HG03139 (cell line): ENCODE results near the gene OPA3.
"Not testable (repeated sequence)": the region's sequence is repeated elsewhere in the genome, so short reads cannot be mapped to it uniquely, and the experiment has no call there.

ENCODE experiments used
- ATAC-seq: cut with Tn5 transposase; IDR thresholded peaks from one replicate; pipeline ENCODE4 v1.9.1; 2021; ENCODE audit not compliant: unreplicated experiment

The OPA3 gene

DNA sequence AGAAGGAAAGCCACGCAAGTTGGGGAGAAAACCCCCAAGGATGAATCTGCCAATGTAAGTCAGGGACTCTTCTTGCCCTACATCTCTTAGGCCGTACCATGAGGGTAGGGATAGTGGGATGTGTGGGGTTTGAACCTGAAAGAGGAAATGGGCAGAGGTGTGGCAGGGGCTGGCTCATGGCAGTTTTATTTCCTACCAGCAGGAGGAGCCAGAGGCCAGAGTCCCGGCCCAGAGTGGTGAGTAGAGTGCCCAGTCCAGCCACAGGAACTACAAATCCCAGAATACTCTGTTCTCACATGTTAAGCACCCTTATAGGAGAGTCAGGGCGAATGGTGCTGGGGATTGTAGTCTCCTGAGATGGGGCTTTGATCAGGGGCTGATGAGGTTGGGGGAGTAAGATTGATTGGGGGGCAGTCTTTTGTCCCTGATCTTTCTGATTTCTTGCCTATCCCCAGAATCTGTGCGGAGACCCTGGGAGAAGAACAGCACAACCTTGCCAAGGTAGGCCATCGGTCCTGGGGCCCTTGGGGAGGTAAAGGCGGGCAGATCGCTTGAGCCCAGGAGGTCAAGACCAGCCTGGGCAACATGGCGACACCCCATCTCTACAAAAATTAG, 60.9 kb downstream of the OPA3 start:
- peak; percentile 81 for ATAC-seq

DNA sequence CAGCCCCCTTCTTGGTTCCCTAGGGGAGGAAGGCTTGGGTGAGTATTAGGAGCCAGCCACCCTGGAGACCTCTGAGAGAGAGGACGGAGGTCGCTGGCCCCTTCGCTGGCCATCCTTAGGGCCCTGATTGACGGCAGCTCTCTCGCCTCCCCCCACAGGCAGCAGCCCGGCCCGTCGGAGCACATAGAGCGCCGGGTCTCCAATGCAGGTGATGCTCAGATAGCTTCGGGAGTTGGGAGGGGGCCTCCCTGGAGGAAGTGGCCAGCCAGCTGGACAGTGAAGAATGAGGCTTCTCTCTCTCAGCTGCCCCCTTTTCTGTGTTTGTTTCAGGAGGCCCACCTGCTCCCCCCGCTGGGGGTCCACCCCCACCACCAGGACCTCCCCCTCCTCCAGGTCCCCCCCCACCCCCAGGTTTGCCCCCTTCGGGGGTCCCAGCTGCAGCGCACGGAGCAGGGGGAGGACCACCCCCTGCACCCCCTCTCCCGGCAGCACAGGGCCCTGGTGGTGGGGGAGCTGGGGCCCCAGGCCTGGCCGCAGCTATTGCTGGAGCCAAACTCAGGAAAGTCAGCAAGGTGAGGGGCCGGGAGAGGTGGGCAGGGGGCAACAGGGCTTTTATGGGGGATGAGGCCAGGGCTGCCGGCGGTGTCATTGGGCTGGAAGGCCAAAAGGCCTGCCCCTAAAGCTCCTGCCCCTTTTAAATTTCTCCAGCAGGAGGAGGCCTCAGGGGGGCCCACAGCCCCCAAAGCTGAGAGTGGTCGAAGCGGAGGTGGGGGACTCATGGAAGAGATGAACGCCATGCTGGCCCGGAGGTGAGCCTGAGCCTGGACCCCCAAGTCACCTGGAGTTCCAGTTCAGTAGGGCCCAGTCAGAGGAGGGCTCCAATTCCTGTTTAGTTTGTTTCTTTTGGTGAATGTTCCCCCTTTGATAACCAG, 62.3 kb downstream of the OPA3 start:
- no peak for ATAC-seq

- ATAC-seq, result no peak
Measured at GRCh38 chr19:45518469-45518826, 66.2 kb downstream of the OPA3 start.

DNA sequence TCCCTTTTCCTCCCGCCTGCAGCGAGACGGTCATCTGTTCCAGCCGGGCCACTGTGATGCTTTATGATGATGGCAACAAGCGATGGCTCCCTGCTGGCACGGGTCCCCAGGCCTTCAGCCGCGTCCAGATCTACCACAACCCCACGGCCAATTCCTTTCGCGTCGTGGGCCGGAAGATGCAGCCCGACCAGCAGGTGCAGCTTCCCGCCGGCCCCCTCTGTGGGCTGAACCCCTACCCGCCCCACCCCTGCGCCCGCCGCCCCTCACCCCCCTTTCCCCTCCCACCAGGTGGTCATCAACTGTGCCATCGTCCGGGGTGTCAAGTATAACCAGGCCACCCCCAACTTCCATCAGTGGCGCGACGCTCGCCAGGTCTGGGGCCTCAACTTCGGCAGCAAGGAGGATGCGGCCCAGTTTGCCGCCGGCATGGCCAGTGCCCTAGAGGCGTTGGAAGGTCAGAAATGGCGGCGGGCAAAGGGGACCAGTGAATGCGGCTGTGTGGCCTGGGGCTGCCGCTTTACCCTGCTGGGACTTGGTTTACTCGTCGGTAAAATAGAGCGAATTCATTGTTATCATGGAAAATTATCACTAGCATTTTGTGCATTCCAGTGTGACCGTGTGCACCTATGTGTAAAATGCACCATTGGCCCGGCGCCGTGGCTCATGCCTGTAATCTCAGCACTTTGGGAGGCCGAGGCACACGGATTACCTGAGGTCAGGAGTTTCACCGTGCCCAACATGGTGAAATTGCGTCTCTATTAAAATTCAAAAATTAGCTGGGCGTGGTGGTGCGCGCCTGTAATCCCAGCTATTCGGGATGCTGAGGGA, 66.7 kb downstream of the OPA3 start:
- no peak for ATAC-seq

GRCh38 chr19:45517238-45517637, 67.4 kb downstream of the OPA3 start:
- ATAC-seq, result no peak

- ATAC-seq, result no peak
Measured at GRCh38 chr19:45515807-45516401, 68.7 kb downstream of the OPA3 start.

DNA sequence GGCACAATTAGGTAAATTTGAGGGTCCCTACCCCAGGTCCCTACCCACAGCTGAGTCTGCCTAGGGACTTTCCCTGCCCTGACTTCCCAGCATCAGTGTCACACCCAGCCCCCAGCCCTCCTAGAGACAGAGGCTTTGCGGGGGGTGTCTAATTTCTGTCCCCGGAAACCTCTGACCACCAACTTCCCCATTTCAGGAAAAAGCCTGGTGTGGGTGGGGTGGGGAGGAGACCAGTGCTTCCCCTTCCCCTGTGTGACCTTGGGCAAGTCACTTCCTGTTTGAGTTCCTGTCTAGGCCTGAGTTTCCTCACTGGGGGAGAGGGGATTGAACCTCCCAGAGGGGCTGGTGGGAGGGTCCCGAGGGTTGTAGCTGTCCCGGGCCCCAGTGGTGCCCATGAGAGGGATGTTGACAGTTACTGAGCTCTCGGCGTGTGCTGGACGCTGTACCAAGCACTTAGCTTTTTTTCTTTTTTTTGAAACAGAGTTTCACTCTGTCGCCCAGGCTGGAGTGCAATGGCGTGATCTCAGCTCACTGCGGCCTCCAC, 69.4 kb downstream of the OPA3 start:
- ATAC-seq, result no peak

- ATAC-seq, result no peak
Measured at GRCh38 chr19:45514376-45515051, 70.1 kb downstream of the OPA3 start.

DNA sequence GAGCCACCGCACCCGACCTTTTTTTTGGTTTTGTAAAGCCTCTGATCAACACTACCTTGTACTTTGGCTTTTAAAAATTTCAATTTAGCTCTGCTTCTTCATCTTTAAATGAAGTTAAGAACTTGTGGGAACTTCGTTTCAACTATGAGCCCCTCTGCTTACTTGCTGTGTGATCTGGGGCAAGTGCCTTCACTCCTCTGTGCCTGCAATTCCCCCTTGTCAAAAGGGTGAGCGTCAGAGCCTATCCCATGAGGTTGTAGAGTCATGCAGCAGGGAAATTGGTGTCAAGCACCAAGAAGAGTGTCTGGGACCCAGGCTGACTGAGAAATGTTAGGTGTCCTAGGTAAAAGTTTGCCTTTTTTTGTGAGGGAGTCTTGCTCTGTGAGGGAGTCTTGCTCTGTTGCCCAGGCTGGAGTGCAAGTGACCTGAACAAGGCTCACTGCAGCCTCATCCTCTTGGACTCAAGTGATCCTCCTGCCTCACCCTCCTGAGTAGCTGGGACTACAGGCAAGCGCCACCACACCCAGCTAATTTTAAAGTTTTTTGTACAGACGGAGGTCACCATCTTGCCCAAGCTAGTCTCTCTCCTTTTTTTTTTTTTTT, 71.6 kb downstream of the OPA3 start:
- ATAC-seq, result no peak

DNA sequence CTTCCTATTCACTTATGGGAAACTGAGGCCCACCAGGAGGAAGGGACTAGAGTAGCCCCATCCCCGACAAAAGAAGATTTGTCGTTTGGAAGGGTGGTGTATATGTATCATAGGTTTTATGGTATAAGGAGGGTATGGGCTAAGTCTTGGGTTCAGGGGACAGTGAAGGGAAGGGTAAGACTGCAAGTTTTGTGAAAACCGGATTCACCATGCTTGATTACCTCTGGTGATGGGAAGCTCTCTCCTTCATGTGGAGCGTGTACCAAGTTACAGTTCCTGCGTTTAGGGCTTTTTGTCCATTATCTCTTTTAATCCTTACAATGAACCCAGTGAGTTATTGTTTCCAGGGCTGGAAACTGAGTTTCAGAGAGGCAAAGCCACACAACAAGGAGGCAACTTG, 73.5 kb downstream of the OPA3 start:
- no peak for ATAC-seq

DNA sequence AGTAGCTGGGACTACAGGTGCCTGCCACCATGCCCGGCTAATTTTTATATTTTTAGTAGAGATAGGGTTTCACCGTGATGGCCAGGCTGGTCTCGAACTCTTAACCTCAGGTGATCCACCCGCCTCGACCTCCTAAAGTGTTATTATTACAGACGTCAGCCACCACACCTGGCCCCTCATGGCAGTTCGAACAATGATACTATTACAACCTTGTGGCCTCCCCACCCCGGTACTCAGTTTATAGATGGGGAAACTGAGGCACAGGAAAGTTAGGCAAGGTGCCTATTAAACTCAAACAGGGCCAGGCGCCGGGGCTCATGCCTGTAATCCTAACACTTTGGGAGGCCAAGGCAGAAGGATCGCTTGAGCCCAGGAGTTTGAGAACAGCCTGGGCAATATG, 74.2 kb downstream of the OPA3 start:
- not testable (repeated sequence) for ATAC-seq

- ATAC-seq, result no peak
Measured at GRCh38 chr19:45509692-45510015, 74.9 kb downstream of the OPA3 start.

GRCh38 chr19:45508861-45509691, 75.5 kb downstream of the OPA3 start:
- no peak for ATAC-seq

DNA sequence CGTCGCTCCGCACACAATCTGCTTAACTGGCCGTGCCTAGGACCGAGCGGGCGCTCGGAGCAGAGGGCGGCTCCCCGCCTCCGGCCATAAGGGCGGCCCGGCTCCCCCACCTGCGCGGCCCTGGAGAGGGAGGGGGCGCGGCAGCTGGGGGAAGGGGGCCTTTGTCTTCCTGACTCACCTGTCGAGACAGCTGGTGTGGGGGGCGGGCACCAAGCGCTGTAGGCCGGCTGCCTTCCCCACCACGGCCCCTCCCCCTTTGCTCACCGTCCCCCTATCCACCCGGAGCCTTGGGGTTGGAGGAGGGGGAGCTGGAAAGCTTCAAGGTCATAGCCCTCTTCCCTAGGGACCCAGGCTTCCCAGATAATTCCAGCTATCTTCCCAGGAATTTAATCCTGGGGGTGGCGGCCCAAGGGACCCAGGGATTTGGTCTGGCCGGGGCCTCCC, 76.2 kb downstream of the OPA3 start:
- no peak for ATAC-seq

DNA sequence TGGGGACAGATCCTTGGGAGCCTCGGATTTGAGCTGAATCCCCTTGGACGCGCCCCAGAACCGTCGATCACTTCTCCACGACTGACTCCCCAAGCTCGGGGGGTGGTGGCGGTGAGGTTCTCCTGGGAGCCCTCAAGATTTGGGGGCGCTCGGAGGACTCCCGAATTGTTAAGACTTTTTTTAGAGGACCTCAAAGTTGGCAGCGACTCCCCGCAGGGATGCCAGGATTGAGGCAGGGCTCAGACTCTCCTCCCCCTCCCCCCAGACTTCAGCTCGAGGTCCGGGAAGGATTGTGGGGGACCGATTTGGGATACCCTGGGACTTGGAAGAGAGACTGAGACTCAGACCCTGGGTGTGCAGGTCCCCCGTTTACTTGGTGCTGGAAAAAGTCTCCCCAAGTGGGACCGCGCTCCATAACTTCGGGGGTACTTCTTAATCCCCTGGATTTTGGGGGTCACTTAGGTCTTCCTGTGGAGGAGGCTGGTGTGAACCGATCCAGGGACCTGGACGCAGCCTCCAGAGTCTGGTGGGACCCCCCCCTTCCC, 76.7 kb downstream of the OPA3 start:
- no peak for ATAC-seq

DNA sequence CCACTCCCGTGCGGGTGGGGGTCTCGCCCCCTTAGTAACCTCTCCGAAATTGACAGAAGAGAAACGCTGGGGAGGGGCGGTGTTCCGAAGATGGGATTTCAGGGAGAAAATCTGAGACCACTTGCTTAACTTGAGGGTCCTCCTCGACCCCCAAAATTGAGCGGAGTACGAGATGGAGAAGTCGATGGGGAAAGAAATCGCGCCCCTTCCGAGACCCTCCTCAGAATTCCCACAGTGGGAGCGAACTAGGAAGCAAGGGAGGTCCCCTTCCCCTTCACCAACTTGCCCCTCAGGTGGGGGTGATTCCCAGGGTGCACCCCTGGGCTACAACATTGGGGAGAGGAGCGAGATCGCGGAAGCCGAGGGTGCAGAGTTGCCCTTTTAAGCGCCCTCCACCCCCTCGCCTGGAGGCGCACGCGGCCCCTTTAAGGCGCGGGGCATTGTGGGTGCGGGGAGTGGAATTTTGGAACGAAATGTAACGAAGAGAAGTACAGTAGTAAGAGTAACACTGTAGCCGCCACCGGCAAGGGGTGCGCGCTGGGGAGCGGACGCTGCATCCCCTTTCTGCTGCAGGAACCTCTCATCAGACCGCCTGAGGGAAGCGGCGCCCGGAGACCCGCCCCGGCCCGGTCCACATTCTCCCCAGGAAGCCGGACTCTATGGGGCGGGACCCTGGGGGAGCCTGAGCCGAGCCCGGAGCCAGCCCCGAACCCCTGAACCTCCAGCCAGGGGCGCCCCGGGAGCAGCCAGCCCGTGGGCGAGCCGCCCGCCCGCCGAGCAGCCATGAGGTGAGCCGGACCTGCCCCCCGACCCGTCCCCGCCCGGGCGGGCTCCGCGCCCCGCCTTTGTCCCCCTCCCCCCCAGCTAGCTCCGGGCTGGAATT, 77.4 kb downstream of the OPA3 start, which contains the start of gene VASP:
Gene VASP, plus strand, starts transcription at position 491 of the 883 bp plus-strand sequence. Its CDS starts 293 bp downstream, at position 784.
- ATAC-seq, result peak; percentile 41

DNA sequence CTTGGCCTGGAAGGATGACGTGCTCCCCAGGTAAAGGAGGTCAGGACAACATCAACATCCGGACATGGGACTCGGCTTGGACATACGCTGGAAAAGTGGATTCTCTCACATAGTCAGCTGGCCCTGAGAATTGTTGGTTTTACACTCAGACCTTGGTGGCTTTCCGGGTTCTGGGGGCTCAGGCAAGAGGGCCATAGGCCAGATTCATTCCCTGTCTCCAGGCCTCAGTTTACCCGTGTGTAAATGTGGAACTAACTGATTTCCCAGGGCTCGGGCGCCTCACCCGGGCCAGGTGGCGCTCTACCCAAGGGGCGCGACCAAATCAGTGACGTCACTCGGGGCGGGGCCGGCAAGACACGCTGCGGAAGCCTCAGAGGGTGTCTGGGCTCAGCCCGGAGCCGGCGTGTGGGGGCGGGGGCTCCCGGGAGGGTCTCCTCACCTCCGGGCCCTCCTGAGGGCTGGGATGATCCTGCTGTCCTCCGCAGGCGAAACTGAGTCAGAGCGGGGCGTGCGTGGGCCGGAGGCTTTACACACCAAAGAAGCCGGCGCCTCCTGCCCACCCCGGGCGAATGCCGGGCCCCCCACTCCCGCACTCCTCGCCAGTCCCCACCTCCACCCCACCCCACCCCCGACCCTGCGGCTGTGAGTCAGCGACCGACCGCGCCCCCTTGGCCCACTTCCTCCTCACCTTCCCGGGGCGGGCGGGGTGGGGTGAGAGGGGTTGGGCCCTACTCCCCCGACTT, 78.2 kb downstream of the OPA3 start:
- ATAC-seq, result peak; percentile 45
